ENCODE measurements around the gene CSNK2A1. TPM values are rescaled to one million over a fixed set of nuclear protein-coding genes. Genes with fewer than 3 reads are reported as not detected.
A peak's percentile ranks its signal among the peaks of the same experiment; 100 is the strongest.

Gene CSNK2A1
- polyA plus RNA-seq, 1 experiment: 71.5 TPM

DNA sequence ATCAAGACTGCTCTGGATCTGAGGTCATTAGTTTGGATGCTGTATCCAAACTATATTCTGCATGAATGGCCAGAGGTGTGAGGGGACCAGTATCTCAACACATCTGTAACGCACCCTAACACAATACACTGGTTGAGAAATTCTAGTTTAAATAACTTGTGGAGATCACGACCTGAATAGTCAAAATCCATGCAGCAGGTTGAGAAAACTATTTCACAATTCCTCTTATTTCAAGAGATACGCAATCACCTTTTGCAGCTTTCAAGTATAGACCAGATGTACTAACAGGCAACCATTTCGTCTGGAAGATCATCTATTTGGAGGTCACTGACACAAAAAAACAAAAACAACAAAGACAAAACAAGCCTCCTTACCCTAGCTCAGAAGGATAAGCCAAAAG lies 11.1 kb downstream of the CSNK2A1 start:
- Histone ChIP-seq H3K27me3 (ENCODE audit: control insufficient read depth, insufficient read depth, low read length) (no peaks in the 10 kb centered on the region), H3K36me3 (ENCODE audit: control insufficient read depth, insufficient read depth, low read length) (no peaks in the 10 kb centered on the region), H3K4me3 (ENCODE audit: low read depth, low read length) (no peak overlapping the region)
- ChIA-PET POLR2A (no interaction called here), CTCF (no interaction called here)
- TF ChIP-seq, protein P1, sequence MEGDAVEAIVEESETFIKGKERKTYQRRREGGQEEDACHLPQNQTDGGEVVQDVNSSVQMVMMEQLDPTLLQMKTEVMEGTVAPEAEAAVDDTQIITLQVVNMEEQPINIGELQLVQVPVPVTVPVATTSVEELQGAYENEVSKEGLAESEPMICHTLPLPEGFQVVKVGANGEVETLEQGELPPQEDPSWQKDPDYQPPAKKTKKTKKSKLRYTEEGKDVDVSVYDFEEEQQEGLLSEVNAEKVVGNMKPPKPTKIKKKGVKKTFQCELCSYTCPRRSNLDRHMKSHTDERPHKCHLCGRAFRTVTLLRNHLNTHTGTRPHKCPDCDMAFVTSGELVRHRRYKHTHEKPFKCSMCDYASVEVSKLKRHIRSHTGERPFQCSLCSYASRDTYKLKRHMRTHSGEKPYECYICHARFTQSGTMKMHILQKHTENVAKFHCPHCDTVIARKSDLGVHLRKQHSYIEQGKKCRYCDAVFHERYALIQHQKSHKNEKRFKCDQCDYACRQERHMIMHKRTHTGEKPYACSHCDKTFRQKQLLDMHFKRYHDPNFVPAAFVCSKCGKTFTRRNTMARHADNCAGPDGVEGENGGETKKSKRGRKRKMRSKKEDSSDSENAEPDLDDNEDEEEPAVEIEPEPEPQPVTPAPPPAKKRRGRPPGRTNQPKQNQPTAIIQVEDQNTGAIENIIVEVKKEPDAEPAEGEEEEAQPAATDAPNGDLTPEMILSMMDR (IDR thresholded peaks at IDR 0.05; ENCODE audit: insufficient read depth, low read depth, low read length): no peak
- no peak for DNase-seq (ENCODE audit: low read depth)

DNA sequence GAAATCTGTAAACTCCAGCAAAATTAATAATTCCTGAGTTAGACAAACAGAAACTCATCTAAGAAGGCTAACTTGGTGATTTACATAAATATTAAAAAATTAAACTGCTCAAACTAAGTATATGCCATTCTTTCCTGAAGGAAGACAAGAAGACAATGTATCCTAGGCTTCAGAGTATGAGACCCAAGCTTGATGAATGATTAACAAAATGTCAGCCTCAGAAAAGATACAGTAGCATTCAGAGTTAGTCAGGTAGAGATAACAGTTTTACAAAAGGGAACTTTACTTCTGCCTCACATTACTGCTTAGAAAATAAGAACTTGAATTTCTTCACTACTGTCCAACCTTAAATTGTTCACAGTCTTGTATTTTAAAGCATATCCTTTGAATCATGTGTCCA lies 12.0 kb downstream of the CSNK2A1 start:
- Histone ChIP-seq H3K4me3 (ENCODE audit: low read depth, low read length) (no peak overlapping the region), H3K36me3 (ENCODE audit: control insufficient read depth, insufficient read depth, low read length) (no peaks in the 10 kb centered on the region), H3K27me3 (ENCODE audit: control insufficient read depth, insufficient read depth, low read length) (no peaks in the 10 kb centered on the region)
- ChIA-PET POLR2A (no interaction called here), CTCF (interaction anchor here (0.7 kb wide), 1 partner anchor 785 kb away, joined by 3 read pairs; no protein-coding TSS in a partner anchor)
- no peak for DNase-seq (ENCODE audit: low read depth)
- TF ChIP-seq, protein P1 (IDR thresholded peaks at IDR 0.05; ENCODE audit: insufficient read depth, low read depth, low read length): no peak

DNA sequence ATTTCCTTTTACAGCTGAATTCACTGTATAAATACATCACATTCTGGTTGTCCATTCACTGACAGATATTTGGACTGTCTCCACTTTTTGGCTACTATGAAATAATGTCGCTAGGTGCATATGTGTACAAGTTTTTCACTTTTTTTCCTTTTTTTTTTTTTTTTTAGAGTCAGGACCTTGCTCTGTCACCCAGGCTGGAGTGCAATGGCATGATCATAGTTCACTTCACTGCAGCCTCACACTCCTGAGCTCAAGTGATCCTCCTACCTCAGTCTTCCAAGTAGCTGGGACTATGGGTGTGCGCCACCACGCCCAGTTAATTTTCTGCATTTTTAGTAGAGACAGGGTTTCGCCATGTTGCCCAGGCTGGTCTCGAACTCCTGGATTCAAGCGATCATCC lies 13.3 kb downstream of the CSNK2A1 start:
- CTCF ChIA-PET: interaction anchor here (1.4 kb wide), 1 partner anchor 9 kb away, joined by 3 read pairs; no protein-coding TSS in a partner anchor
- no peak for DNase-seq (ENCODE audit: low read depth)
- TF ChIP-seq, protein P1 (IDR thresholded peaks at IDR 0.05; ENCODE audit: insufficient read depth, low read depth, low read length): no peak
- POLR2A ChIA-PET: interaction anchor here (0.7 kb wide), 1 partner anchor 676 kb away, joined by 8 read pairs; no protein-coding TSS in a partner anchor
- Histone ChIP-seq H3K27me3 (ENCODE audit: control insufficient read depth, insufficient read depth, low read length) (no peaks in the 10 kb centered on the region), H3K4me3 (ENCODE audit: low read depth, low read length) (no peak overlapping the region), H3K36me3 (ENCODE audit: control insufficient read depth, insufficient read depth, low read length) (no peaks in the 10 kb centered on the region)

DNA sequence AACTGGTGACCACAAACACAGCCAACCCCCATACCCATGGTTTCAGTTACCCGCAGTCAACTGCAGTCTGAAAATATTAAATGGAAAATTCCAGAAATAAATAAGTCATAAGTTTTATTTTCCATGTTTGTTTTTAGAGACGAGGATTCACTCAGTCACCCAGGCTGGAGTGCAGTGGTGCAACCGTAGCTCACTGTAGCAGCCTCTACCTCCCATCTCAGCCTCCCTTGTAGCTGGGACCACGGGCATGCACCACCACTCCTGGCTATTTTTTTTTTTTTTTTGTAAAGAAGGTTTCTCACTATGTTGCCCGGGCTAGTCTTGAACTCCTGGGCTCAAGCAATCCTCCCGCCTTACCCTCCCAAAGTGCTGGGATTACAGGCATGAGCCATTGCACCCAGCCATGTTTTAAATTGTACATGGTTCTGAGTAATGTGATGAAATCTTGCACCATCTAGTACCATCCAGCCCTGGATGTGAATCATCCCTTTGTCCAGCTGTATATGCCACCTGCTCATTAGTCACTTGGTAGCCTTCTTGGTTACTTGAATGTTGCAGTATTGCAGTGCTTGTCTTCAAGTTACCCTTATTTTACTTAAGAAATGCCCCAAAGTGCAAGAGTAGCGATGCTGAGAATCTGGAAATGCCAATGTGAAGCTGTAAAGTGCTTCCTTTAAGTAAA lies 14.5 kb downstream of the CSNK2A1 start:
- H3K36me3 ChIP-seq (ENCODE audit: control insufficient read depth, insufficient read depth, low read length): no peaks in the 10 kb centered on the region
- TF ChIP-seq, protein P1 (IDR thresholded peaks at IDR 0.05; ENCODE audit: insufficient read depth, low read depth, low read length): no peak
- ChIA-PET POLR2A (no interaction called here), CTCF (interaction anchor here (0.6 to 1.4 kb wide), 3 partner anchors 10 to 181 kb away, joined by 3 read pairs; no protein-coding TSS in a partner anchor)
- no peaks in the 10 kb centered on the region for H3K27me3 ChIP-seq (ENCODE audit: control insufficient read depth, insufficient read depth, low read length)
- H3K4me3 ChIP-seq (ENCODE audit: low read depth, low read length): no peak overlapping the region
- DNase-seq (ENCODE audit: low read depth): peak; percentile 30

DNA sequence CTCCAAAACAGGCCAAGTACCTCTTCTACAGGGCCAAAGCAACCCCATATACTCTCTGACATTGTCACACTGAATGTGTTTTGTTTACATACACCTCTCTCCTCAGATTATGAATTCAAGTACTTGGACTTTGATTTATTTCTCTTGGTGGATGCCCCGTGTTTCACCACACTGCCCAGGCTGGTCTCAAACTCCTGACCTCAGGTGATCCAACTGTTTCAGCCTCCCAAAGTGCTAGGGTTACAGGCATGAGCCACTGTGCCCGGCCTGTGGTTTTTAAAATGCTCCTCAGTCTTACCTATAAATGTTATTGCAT lies 16.1 kb downstream of the CSNK2A1 start:
- CTCF ChIA-PET: no interaction called here
- H3K36me3 ChIP-seq (ENCODE audit: control insufficient read depth, insufficient read depth, low read length): no peaks in the 10 kb centered on the region
- DNase-seq (ENCODE audit: low read depth): no peak
- POLR2A ChIA-PET: no interaction called here
- H3K4me3 ChIP-seq (ENCODE audit: low read depth, low read length): no peak overlapping the region
- no peaks in the 10 kb centered on the region for H3K27me3 ChIP-seq (ENCODE audit: control insufficient read depth, insufficient read depth, low read length)
- TF ChIP-seq, protein P1 (IDR thresholded peaks at IDR 0.05; ENCODE audit: insufficient read depth, low read depth, low read length): no peak
